Cortex of kidney (tissue), 1 donor: ENCODE data around the gene RNH1.

Source experiments
- DNase-seq: peaks from one replicate; lab custom pipeline; 2025; lab: John Stamatoyannopoulos, UW

Gene RNH1

DNA sequence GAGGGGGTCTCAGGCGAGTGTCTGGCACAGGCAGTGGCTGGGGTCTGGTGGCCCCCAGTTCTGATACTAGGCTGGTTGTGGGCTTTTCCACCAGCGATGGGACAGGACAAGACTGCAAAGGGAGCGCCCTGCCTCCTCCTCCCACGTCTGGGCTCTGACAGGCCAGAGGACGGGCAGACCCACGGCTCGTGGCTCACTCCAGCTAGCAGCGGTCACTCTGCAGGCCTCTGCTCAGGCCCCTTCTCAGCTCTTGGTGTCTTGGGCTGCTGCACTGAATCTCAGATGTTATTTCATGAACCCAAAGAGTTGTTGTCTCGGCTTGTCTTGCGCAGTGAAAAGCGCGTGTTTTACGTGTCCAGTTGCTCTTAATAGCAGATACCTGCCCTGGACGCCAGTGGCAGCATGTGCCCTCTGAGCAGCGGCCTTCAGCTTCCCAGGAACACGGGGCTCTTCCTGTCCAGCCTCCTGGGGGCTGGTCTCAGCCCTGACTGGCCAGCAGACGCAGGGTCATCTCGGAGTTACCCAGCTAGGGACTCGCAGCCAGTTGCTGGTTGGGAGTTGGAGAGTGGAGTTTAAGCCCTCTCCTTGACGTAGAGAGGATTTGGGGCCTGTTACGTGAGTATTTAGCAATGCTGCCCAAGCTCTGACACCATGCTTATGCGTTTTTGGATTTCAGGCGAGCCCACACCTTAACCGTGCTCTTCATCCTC is 47.4 kb downstream of the RNH1 start:
- DNase-seq, result no peak

DNA sequence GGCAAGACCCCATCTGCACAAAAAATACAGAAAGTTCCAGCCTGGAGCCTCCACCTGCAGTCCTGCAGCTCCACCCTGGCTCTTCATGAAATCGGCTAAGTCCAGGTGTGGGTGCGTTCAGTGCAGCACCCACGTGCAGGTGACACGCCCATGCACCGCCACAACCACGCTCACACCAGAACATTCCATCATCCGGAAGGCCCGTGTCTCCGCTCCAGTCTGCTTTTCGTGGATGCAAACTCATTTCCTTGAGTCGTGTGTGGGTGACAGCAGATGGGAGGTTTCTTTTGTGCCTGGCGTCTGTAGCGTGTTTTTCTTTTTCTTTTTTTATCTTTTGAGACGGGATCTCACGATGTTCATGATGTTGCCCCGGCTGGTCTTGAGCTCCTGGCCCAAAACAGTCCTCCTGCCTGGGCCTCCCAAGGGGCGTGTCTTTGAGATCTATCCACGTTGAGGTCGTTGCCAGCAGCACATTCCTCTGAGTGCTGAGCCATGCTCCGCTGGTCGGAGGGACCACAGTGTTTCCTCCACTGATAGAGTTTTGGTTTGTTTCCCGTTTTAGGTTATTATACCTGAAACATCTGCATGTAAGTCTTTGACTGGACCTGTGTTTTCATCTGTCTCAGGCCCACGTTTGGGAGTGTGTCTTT is 49.8 kb downstream of the RNH1 start:
- no peak for DNase-seq

DNA sequence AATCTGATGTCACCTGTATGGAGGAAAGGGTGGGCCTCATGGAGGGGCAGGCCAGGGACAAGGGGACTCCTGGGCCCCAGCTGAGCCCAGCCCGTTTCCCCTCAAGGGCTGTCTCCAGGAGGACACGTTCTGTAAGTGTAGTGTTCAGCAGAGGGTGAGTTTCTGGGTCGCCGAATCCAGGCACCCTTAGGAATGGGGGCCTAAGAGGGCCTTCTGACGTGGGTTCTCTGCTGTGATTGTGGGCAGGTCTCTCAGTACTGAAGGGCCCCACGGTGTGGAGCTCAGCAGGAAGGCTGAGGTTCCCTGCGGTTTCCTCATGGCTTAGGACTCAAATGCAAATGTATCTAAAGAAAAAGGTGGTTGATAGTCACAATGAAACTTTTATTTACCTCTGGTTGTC is 50.5 kb downstream of the RNH1 start:
- no peak for DNase-seq

DNA sequence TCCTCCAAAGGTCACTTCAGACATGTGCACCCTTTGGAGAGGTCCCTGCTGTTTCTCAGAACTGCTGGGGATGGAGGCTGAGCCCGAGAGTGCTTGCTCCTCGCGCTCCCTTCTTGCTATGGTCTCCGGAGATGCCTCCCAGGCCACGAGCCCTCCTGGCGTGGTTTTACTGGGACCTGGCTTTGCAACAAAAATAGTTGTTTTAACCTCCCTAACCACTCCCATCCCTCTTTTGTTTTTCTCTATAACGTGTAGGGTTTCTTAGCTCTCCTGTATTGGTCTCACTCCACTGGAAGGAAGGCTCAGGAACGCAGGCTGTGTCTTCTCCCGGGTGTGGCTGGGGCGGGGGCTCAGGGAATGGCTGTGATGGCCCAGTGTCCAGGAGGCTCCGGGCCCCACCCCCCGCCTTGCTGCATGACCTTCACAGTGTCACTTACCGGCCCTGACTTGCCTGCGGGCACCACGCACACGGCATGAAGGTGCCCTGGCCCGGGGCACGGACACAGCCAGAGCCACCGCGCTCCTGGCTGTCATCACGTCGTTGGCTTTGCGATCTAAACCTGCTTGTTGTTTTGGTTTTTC is 51.4 kb downstream of the RNH1 start:
- DNase-seq, result no peak

DNA sequence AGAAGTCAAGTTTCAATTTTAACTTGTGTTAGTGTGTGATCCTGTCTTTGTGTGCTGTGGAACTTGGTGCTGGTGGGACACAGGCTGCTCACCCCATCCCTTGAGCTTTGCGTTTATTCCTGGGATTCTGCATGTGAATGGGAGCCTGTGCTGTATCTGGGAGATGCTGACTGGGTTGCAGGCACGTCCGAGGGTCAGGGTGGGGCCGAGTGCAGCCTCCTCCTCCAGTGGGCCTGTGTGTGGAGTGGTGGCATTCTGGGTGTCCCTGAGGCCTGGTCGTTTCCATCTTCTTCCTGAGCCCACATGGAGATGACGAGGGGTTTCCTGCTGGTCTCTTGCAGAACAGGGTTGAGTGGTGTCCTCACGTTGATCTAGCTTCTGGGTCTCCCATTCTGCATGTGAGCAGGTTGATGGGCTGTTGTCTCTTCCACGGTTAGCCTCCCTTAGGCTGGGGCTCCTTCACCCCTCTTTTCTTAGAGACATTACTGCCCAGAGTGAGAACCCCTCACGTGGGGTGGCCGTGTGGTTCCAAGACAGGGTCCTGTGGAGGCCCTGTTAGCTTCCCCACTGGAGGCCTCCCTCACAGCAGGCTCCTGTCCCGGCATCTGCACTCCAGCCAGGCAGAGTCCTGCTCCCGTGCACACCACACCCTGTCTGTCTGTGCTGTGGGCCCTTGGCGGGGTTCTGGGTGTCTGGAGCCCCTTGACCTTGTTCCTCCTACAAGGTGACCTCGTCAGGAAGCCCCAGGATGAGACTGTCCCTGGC is 52.1 kb downstream of the RNH1 start:
- DNase-seq, result no peak

DNA sequence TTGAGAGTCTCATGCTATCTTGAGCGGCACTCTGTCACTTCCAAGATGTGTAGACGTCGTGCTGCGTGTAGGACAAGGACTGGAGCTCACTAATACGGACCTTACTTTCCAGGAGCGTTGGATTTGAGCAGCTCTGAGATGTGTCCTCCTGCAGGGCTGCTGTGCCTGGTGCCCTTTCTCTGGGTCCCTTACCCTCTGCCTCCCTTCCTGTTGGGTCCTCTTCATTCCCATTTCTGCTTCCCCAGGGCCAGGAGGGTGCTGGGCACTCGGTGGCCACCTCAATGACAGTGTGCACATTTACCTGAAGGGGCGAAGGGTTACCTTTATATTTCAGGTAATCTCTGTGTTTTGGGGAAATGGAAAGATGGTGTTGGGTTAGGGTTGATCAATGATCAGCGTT is 53.0 kb downstream of the RNH1 start:
- no peak for DNase-seq

DNA sequence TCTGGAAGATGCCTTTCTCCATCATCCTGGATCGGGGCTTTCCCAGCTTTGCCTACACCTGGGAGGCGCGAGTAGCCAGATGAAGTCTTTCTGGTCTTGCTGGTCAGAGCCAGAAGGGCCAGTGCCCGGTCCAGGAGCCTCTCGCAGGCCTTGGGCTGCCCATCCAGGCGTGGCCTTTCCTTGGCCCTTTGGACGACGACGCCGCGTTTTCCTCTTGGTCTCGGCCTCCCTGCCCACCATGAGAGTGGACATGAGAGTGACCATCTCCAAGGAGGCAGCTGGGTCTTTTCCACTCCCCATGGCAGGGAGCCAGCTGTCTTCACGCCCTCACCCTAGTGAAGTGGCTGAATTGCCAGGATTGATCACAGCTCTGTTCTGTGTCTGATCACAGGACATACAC is 53.5 kb downstream of the RNH1 start:
- DNase-seq, result no peak

DNA sequence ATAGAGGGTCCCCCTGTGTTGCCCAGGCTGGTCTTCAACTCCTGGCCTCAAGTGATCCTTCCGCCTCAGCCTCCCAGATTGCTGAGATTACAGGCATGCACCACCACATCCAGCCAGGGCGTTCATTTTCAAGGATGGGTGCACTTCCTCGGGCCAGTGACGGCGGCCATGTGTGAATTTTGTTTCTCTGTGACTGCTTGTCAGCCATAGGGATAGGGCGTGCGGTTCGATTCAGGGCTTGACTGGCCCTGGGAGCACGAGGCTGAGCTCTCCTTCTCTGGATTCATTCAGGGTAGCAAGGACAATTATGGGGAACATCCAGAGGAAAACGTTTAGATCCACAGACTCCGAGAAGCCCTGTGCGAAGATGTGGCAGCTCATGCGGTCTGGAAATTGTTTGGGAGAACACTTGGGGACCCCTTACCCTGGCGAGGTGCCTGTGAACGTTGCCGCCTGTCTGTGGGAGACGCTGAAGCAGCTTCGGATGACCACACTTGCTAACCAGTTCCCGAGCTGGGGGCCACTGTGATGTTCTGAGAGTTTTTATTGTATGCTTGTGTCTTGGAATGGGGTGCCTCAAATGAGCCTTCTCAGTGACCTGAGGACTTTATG is 54.0 kb downstream of the RNH1 start:
- no peak for DNase-seq

DNA sequence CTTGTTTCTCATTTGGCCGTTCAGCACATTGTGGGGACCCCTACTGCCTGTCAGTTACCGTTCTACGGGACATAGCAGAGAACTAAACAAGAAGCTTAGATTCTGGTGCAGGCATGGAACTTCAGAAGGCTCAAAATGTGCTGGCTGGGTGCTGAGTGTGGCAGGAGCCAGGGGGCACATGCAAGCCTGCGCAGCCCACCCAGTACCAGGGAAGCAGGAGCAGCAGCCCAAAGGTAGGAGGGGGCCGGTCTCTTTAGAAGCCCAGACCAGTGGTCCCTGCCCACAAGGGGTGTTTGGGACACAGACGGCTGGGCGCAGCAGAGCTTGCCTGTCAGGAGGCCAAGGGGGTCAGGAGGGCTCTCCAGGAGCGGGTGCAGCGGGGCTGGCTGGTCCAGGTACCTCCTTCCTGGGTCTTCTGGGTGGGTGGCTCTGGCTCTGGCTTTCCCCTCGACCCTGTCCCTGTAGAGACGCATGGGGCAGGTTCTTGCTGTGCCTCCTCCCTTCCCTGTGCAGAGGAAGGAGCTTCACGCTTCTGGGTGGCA is 54.8 kb downstream of the RNH1 start:
- DNase-seq, result no peak

DNA sequence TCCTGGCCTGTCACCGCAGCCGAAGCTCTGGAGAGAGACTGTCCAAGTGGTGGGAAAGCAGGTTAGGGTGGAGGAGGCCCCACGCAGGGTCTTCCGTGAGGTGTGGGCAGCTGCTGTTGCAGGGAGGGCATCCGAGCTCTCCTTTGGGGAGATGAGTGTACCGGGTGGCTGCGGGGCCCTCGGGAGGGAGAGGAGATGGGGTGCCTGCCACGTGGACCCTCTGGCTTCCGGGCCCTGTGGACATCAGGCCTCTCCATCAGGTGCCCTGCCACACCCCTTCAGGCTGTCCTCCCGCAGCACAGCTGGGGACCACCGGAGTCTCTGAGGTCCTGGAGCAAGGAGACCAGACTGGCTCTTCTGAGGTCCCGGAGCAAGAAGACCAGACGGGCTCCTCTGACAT is 55.3 kb downstream of the RNH1 start:
- no peak for DNase-seq

DNA sequence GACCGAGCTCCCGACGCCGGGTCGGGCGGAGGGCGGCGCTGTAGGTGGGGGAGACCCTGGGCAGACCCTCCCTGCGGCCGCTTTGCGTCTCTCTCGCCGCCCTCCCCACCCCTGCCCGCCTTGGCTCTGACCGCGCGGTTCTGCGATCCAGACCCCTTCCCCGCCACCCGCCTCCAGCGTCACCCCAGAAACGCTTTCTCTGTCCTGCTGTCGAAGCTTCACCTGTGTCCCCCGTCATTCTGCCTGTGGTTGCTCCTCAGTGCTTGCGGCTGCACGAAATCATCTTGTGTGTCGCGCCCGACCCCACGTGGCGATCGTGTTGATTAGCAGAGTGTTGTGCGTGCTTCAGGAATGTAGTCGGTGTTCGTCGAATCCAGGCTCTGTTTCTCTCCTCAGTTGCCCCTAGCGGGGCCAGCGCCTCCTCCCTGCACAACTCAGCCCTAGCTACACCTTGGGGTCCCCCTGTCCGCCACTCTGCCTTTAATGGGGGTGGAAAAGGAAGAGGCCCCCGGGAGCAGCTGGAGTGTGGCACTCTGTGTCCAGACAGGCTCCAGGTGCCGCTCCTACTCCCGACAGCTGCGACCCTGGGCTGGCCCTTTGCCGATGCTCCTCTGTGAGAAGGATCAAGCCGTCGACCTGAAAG is 56.1 kb downstream of the RNH1 start:
- DNase-seq, result no peak

DNA sequence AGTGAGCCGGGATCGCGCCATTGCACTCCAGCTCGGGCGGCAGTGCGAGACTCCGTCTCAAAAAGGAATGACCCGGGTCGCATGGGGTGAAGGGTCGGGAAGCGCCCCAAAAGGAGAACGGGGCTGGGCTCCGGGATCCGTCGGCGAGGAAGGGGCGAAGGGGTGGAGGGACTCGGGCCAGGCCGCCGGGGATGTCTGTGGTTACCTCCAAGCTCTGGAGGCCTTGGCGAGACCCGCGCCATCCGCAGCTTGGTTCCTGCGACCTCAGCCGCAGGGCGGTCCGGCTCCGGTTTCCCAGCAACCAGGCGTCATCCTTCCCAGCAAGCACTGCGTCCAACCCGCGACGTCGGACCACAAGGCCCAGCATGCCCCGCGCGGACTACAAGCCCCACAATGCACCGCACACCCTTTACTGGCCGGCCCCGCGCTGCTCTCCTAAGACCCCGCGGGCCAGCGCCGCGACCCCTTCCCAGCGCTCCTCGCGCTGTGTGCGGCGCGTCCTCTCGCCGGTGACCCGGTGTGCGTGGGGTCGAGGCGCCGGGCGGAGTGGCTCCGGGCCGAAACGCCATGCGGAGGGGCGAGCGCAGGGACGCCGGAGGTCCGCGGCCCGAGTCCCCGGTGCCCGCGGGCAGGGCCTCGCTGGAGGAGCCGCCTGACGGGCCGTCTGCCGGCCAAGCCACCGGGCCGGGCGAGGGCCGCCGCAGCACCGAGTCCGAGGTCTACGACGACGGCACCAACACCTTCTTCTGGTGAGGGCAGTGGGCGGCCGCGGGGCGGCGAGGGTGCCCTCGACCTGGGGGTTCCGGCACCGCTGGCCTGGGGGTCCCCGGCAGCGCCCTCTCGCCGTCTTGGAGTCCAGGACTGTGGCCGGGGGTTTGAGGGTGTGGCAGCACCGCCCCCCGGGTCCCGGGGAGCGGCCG is 56.9 kb downstream of the RNH1 start, which contains the start of gene PTDSS2:
TSS of gene PTDSS2 (plus strand) at position 391 of the 920 bp plus-strand sequence. CDS start at position 568, 177 bp downstream.
- no peak for DNase-seq

DNA sequence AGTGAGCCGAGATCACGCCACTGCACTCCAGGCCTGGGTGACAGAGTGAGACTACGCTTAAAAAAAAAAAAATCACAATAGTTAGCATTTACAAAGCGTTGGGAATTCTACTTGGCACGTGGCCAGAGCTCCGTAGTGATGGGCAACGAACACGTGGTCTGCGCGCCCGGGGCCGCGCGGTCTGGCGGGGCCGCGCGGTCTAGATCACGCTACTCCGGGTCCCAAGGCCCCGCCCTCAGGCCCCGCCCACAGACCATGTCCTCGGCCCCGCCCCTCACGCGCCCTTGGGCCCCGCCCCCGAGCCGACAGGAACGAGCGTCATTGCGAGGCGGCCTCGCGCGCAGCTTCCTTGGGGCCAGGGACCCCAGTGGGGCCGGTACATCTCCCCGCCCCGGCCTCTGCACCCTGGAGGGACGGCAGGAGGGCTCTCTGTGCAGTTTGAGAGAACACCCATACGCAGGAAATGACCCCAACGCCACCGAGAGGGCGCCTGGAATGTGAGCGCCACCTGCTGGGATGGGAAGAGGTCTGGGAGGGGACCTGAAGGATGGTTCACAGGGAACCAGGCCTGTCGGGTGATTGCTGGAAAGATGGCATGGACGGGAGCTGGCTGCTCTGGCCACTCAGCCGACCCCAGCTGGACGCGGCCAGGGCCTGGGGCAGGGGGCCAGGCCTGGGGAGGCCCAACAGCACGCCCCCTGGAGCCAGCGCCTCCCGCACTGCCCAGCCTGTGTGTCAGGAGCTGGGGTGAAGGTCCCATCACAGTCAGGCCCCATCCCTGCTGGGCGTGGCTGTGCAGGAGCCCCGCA is 58.9 kb downstream of the RNH1 start:
- DNase-seq, result no peak

DNA sequence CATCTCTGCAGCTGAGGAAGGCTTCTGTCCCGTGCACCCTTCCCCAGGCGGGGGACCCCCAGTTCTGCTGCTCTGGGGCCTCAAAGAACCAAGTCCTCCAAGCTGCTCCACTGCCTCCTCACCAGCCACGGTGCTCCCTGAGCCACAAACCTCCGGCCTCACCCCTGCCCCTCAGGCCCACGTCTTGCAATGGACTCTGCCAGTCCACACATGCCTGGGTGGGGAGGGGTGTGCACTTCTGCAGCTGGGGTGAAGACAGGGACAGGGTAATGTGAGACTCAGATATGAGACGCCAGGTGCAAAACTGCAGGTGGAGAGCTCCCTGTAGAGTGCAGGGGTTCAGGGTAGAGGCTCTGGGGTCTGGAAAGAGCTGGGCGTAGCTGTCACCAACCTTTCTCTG is 60.2 kb downstream of the RNH1 start:
- DNase-seq, result no peak

DNA sequence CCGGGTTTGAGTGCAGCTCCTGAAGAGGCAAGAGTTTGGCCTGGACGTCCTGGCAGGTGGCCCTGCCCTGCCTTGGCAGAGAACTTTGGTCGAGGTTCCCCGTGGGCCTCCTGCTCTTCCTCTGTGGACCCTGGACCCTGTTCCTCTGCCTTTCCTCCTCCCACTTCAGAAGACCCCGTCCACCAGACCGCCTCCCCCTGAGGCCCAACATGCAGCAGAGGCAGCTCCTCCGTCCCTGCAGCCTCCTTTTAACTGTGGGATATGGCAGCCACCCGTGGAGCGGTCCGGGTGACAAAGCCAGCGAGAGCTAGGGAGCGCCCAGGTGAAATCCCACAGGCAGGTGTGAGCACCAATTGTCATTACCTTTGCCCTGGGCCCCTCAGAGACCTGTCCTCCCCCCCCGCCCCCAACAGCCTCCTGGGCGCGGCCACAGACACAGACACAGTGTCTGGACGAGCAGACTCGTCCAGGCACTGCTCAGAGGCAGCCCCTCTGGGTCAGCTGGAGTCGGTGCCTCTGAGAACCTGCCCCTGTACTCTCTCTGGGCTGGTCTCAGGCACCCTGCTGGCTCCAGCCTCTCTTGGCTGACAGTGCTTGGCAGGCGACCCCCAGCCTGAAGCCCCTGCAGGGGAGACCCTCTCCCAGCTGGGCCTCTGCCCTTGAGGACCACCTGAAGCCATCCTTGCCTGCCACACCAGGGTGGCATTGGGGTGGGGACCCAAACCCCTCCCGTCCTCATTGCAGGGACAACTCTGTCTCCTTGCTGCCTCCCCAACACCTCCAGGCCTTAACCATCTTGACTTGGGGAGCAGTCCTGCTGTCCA is 61.1 kb downstream of the RNH1 start:
- DNase-seq, result no peak
